ENCODE measurements around the gene VTI1A.

The VTI1A gene

DNA sequence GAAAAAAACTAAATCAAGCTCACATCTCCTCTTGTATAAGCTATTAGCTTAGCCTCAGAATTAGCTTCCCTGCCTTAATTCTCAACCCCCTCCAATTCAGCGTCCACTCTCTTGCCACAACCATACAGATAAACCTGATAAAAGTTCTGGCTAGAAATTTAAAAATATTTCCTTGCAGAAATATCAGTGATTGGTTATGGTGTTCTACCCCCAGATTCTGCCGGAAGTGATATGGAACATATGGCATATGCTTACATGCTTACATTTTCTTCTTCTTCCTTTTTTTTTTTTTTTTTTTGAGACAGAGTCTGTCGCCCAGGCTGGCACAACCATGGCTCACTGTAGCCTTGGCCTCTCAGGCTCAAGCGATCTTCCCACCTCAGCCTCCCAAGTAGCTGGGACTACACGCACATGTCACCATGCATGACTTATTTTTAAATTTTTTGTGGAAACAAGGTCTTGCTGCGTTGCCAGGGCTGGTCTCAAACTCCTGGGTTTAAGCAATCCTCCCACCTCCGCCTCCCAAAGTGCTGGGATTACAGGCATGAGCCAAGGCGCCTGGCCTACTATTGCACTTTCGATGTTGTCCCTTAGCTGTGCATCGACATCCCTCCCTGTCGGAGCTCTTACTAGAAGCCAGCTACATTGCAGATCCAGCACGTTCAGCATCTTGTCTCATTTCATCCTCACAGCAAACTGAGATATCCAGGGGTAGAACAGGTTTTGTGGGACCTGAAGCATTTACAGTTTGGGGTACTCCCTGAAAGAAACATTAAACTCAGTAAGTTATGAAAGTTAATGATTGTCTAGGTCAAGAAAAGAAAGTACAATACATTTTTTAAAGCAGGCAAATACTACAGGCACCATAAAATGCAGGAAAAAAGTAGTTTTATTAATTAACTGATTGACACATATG, 297.4 kb downstream of the VTI1A start:
- no peak for DNase-seq (ENCODE audit: extremely low read depth in 1 of 2, low read depth in 1 of 2)

DNA sequence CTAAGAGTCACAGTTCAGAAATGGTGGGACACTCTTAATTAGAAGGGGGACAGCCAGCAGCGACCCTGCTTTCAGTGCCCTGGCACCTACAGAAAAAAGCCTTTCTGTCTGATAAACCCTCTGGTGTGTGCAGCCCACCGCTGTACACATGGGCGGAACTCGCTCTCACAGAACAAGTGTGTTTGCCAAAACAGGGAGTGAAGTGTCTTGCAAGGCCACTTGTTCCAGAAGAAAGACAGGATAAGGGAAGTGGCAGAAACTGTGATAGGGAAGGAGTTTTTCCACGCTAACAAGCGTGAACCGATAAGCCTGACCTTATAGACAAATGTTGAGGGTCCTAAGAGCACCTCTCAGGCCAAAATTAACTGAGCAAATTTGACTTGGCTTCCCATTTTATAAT, 299.3 kb downstream of the VTI1A start:
- DNase-seq (ENCODE audit: extremely low read depth in 1 of 2, low read depth in 1 of 2), result no peak

DNA sequence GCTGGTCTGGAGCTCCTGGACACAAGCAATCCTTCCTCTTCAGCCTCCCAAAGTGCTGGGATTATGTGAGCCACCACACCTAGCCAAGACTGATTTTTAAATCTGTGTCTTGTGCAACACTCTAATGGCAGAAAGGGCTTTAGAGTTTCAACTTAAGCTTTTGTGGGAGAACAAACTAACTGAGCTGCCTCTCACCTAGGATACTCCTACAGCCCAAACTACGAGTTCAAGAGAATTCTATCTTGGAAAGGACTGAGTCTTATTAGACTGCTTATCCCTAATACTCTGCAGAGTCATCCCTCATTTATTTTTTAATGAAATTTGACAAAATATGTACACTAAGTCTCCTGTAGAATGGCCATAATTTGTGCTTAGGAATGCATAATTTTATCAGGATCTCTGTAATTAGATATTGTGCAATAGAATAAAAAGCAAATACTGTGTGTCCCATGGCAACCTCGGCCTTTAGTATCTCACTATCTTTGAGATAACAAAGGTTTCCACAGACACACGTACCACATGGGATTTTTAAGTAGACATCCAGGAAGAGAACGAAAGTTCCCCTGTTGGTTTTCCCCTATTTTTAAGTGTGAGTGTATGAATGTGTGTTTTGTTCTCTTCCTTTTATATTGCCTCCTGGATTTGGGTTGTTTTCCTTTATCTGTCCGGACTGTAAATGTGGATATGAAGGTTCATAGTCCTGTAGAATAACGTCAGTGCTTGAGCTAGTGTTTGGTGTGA, 303.6 kb downstream of the VTI1A start:
- DNase-seq (ENCODE audit: extremely low read depth in 1 of 2, low read depth in 1 of 2), result no peak

DNA sequence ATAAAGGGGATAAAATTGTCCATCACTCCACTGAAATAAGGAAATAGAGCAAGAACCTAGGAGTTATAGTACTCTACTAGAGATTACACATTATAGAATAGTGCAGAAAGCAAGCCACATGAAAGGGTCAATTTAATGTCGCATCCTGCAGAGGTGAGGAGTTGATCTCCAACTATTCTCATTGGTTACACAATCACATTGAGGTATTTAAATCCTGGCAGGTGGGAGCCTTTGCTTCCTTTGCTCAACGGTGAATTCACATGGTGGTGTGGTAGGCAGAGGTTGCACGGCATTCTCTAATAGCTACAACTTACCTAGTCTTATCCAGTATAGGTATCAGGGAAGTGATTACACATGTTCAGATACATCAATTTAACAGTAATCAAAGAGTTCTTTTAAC, 304.6 kb downstream of the VTI1A start:
- no peak for DNase-seq (ENCODE audit: extremely low read depth in 1 of 2, low read depth in 1 of 2)

DNA sequence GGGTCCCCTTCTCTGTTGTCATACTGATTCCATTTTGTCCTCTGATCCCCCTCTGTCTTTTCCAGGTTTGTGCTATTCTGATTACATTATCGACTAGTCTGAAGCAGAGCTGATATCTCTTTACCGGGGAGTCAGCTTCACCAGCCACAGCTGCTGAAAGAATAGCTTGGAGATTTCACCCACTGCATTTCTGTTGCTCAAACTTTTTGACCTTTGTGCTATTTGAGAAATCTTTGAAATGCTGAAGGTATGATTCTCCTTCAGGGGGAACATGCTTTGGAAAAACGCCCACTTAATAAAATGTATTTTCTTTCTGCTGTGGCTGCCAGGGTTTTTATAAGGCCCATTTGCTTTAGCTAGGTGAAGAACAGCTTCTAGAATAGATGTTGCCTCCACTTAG, 305.3 kb downstream of the VTI1A start:
- no peak for DNase-seq (ENCODE audit: extremely low read depth in 1 of 2, low read depth in 1 of 2)

DNA sequence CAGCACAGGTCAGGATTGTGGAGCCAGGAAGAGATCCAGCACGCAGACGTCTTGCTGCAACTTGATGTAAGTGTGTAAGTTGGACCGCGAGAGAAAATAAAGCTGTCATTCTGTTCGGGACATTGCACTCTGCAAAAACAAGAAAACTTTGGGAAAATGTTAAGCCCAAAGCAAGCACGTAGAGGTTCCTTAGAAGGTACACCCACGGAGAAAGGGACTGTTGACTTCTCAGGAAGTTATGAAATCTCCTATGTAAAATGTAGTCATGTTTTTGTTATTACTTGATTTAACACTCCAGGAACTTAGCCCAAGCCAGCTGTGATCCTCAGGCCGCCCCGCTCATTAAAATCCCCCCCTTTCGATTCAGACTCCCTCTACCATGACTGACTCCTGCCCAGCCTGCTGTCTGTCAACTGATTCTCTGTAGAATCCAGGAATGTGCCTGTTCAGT, 307.0 kb downstream of the VTI1A start:
- DNase-seq (ENCODE audit: extremely low read depth in 1 of 2, low read depth in 1 of 2), result no peak

DNA sequence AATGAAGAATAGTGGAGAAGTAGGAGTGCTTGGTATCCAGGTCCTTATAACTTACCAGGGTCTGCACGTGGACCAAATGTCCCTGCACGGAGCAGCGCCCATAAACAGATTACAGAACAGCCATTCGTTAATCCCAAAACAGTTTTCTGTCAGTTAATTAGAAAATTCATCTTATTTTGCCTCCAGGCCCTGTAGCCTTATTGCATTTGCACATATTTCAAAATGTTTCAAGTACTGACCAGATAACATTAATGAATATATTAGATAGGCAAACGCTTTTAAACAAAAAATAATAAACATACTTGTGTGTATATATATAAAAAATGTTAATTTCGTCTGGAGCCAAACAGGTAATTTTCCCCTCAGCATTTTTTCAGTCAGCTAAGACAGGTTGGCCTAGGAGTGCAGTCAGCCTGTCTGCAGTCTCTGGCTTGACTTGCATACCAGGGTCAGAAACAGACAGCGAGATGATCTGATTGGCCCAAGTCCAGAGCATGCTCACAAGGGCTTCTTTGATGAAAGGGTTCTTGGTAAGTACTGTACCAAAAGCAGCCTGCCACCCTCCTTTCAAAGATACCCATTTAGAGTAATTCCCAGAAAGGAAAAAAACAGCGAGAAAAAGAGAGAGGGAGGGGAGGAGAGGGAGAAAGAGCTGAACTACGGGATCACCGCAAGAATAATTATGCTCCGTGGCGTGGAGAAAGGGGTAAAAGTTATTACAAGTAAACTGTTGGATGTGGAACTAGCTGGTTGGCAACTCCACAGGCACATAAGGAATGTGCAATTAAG, 308.6 kb downstream of the VTI1A start:
- DNase-seq (ENCODE audit: extremely low read depth in 1 of 2, low read depth in 1 of 2), result no peak

DNA sequence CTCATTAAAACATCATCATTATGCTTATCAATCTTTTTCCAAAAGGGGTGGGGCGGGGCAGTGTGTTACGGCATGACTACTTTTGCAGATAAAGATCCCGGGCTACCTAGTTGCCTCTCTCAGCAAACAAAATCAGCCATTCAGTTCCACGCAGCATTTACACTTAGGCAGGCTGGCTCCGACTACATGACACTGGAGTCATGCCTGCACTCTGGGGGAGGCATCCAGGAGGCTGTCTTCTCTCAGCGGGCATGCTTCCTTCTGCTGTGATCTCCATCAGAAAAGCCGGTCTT, 309.2 kb downstream of the VTI1A start:
- no peak for DNase-seq (ENCODE audit: extremely low read depth in 1 of 2, low read depth in 1 of 2)

DNA sequence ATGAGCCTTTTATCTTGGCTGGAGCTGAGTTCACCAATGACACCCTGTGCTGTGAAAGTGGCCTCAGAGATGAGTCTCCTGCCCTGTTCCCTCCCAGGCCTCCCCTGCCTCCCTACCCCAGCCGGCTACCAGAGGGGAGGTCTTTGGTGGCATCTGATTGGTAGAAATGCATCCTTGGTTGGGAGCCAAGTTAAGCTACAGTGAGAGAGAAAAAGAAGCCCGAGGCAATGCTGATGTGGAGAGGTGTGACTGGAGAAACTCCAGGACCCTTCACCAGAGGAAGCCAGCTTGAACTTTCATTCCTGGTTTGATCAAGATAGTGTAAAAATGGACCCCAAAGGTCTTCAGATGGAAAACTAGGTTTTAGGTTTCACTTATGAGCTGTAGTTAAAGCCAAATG, 311.9 kb downstream of the VTI1A start:
- no peak for DNase-seq (ENCODE audit: extremely low read depth in 1 of 2, low read depth in 1 of 2)

DNA sequence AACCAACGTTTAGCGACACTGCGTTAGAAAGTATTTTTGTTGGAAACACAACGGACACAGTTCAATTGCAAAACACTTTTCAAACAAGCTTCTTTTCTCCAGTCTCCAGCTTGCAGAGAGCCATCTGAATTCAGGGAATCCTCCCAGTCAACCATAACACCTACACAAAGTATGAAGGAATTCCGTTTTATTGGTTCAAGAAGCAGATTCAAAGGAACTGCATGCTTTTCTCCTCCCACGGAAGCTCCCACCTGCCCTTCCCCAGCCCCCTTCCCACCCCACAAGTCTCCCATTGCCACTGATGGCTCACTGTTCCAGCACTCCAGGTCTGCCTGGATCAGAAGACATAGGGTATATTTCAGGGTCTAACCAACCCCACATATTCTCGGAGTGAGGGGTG, 312.5 kb downstream of the VTI1A start:
- no peak for DNase-seq (ENCODE audit: extremely low read depth in 1 of 2, low read depth in 1 of 2)

DNA sequence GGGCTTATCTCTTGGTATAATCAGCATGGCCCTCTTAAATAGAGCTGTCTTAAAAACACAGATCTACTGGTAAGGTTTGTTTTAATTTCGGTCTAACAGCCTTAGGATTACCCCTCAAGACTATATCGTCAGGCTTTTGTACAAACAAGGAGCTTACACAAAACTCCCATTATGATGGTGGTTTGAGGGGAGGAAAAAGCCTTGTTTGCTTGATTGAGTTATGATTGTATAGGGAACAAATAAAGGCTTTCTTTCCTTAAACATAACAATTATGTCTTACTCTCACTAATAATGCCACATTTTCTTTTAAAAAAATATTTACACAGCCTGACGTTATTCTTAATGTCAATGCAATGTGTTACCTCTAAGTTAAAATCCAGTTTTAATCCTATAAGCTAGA, 314.2 kb downstream of the VTI1A start:
- no peak for DNase-seq (ENCODE audit: extremely low read depth in 1 of 2, low read depth in 1 of 2)

DNA sequence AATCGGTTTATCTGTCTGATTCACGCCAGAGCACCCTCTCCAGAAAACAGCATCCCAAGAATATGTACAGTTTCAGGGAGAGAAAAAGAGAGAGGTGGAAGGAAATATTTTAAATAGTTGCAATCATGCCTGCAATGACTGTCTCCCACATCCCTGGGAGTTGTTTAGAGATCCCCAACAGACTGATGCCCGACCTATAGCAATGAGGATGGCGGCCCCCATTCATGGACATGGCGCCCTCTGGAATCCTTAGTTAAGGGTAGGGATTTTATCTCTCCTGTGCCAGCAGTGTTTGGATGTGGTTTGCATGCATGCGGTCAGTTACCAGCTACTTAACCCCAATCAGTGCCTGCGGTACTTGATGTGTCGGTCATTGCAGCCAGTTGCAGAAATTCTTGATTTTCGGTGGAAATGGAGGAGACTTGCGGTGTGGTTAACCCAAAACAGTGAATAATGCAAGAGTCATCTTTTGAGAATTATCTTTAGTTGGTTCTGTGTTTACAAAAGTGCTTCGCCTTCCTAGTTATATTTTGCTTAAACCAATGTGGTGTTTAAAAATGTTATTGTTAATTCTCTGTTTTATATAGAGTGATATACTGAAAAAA, 317.0 kb downstream of the VTI1A start:
- DNase-seq (ENCODE audit: extremely low read depth in 1 of 2, low read depth in 1 of 2), result no peak

DNA sequence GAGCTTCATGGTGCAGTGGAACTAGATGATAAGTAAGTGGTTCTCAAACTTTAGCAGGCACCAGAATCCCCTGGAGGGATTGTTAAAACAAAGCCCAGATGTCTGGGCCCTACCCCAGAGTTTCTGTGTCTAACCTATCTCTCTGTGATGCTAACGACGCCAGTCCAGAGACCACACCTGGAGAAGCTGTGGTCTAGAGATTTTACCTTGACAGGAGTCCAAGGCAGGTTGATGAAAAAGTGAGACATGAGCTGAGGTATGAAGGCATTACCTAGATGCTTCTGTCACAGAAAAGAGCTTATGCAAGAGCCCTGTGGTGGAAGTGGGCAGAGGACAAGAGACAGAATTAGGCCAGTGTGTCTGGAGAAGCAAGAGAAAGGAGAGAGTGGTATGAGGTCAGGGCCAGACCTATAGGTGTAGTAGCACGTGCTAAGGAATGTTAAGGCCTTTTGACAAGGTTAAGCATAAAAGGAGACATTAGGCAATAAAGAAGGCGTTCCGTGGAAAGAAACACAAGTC, 318.8 kb downstream of the VTI1A start:
- DNase-seq (ENCODE audit: extremely low read depth in 1 of 2, low read depth in 1 of 2), result no peak

DNA sequence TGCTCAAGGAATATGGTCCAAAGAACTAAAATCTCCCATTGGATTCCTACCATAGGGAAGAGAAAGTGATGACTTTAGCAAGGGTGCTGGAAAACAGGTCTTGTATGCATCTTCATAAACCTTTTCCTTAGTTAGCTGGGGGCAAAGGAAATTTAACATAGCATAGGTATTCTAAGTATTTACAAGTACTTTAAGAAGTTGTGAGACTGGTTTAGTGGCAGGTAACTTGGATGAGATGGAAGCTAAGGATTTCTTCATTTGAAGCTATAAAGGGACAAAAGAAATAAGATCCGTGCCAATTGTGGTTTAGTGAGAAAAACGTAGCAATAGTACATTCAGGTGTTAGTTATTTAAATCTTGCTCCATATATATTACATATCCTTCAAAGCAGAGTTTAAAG, 319.6 kb downstream of the VTI1A start:
- DNase-seq (ENCODE audit: extremely low read depth in 1 of 2, low read depth in 1 of 2), result no peak

DNA sequence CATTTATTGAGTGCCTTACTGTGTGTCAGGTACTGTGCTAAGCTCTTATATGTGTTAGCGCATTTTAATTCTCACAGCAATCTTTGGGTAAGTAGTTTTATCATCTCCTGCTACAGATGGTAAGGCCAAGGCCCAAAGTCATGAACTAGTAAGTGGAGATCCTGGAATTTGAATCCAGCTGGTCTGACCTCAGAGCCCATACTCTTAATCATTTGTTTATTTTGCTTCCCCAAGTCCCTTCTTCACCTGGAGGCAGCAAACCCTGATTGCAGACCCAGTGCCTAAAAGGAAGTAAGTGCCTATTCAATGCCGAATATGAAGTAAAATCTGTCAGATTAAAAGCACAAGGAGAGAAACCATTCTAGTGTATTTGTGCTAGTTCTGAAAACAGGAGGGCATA, 320.1 kb downstream of the VTI1A start:
- DNase-seq (ENCODE audit: extremely low read depth in 1 of 2, low read depth in 1 of 2), result no peak

DNA sequence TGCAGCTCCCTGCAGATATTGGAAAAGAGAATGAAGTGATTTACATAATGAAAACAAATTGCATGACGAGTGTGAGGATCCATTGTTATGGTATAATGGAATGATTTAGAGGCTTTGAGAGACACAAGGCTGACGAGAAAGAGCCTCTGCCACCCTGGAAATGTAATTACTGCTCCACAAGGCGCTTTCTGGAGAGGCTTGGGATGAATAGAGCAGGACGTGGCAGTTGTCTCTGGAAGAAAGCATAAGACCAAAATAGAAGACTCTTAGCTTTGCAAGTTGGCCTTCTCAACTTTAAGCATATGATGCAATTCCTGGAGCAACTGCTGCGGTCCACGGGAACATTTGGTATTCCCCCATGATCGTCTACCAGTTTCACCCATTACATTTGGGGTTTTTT, 321.1 kb downstream of the VTI1A start:
- DNase-seq (ENCODE audit: extremely low read depth in 1 of 2, low read depth in 1 of 2), result no peak

DNA sequence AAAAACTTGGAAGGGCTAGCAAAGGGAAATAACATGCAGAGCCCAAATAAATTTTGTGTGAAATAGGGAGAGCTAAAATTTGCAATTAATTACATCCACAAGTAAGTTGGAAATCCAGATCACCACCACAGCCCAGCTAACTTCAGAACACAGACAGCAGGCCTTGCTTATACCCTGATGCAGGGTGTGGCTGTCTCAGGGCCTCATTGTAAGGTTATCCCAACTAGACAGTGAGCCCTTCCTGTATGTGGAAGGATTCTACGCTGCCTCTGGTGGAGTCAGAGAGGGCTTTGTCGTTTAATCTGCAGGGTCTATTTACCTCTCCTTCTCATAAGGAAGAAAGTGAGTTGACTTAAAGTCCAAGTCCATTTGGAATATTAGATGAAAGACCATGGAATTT, 322.1 kb downstream of the VTI1A start:
- no peak for DNase-seq (ENCODE audit: extremely low read depth in 1 of 2, low read depth in 1 of 2)

DNA sequence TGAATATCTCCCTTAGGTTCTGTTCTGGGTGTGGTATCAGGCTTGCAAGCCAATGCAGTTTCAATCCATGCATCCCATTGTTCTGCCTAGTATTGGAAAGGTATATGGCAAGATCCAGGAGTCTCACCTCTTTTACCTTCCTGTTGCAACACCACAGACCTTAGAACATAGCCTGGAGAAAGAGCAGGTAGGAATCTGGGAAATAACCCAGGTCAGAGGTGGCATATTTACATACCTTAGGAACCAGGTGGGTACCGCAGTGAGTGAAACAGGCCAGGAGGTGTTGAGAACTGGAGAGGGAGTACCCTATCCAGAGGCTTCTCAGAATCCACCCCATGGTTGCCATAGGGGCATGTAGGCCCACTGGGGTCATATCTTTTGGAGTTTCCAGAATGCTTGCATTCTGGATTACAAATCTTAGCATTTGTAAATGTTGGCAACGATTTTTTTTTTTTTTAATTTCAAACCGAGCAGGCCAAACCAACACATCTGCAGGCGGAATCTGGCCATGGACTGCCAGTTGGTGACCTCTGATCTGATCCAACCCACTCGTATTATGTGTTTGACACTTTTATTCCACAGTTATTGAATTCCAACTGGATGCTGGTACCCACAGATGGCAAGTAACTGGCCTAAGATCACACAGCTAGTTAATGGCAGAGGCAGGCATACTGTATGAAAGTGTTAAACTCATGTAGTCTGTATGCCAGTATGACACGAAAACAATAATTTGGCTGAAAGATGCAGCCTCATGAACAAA, 322.8 kb downstream of the VTI1A start:
- no peak for DNase-seq (ENCODE audit: extremely low read depth in 1 of 2, low read depth in 1 of 2)

DNA sequence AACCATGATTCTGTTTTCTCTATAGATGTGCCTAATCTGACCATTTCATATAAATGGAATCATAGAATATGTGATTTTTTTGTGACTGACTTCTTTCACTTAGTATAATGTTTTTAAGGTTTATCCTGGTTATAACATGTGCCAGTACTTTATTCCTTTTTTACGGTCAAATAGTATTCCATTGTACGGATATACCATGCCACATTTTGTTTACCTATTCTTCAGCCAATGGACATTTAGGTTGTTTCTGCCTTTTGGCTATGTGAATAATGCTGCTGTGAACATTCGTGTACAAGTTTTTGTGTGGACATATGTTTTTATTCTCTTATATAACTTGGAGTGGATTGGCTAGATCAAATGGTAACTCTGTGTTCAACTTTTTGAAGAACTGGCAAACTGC, 324.7 kb downstream of the VTI1A start:
- no peak for DNase-seq (ENCODE audit: extremely low read depth in 1 of 2, low read depth in 1 of 2)

DNA sequence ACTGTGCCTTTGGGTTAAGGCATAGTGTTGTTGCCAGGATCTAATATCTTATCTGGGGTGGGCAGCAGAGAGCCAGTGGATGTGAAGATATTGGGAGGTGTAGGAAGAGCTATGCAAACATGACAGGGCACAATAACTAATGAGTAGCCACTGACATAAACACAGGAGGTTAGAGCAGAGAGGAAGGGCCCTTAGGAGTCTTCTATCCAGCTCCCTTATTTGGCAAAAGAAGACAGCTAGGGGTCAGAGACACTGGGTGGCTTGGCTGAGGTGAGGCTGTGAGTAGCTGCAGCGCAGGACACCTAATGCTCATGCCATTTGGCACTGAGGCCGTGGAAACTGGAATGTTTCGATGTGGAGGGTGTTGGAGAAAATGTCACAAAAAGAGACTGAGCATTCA, 326.8 kb downstream of the VTI1A start:
- DNase-seq (ENCODE audit: extremely low read depth in 1 of 2, low read depth in 1 of 2), result no peak

Data from activated CD8-positive, alpha-beta memory T cell treated with anti-CD3 and anti-CD28 coated beads for 1 hour (primary cell).